ENCODE results near the gene INTS7.

INTS7 gene

GRCh38 chr1:211915924-211916323, 119.4 kb downstream of the INTS7 start:
- no peak for TF ChIP-seq CTCF (IDR thresholded peaks at IDR 0.05; ENCODE audit: low read length, missing control alignments)
- no peak for DNase-seq (ENCODE audit: low read depth)
- H3K4me3 ChIP-seq (replicated peaks; ENCODE audit: low read depth, low read length) = no peak overlapping the region

GRCh38 chr1:211912844-211913432, 122.4 kb downstream of the INTS7 start:
- H3K4me3 ChIP-seq (replicated peaks; ENCODE audit: low read depth, low read length) = no peak overlapping the region
- TF ChIP-seq CTCF (IDR thresholded peaks at IDR 0.05; ENCODE audit: low read length, missing control alignments) = no peak
- DNase-seq (ENCODE audit: low read depth) = no peak

- no peak for DNase-seq (ENCODE audit: low read depth)
Observed at GRCh38 chr1:211912038-211912437, 123.3 kb downstream of the INTS7 start.

GRCh38 chr1:211910913-211911485, 124.4 kb downstream of the INTS7 start:
- no peak overlapping the region for H3K4me3 ChIP-seq (replicated peaks; ENCODE audit: low read depth, low read length)
- no peak for TF ChIP-seq CTCF (IDR thresholded peaks at IDR 0.05; ENCODE audit: low read length, missing control alignments)
- DNase-seq (ENCODE audit: low read depth) = no peak

More at GRCh38 chr1:211912038-211912437, 123.3 kb downstream of the INTS7 start:
- H3K4me3 ChIP-seq (replicated peaks; ENCODE audit: low read depth, low read length) = no peak overlapping the region
- no peak for TF ChIP-seq CTCF (IDR thresholded peaks at IDR 0.05; ENCODE audit: low read length, missing control alignments)

- no peak for DNase-seq (ENCODE audit: low read depth)
- H3K4me3 ChIP-seq (replicated peaks; ENCODE audit: low read depth, low read length) = no peak overlapping the region
- no peak for TF ChIP-seq CTCF (IDR thresholded peaks at IDR 0.05; ENCODE audit: low read length, missing control alignments)
Observed at GRCh38 chr1:211910113-211910884, 125.1 kb downstream of the INTS7 start.

- TF ChIP-seq CTCF (IDR thresholded peaks at IDR 0.05; ENCODE audit: low read length, missing control alignments) = no peak
- DNase-seq (ENCODE audit: low read depth) = no peak
- H3K4me3 ChIP-seq (replicated peaks; ENCODE audit: low read depth, low read length) = no peak overlapping the region
Observed at GRCh38 chr1:211909395-211909794, 126.0 kb downstream of the INTS7 start.

Measured in fibroblast of pulmonary artery (primary cell).